Brain microvascular endothelial cell (primary cell): Measurements from ENCODE around the gene RHBDL3.

Experiments used
- DNase-seq: peaks from one replicate; pipeline ENCODE4 v3.0.0-alpha.2; 2020
- H3K27ac ChIP-seq: fragments of 250-450 bp; sonication (Bioruptor Pico); 2 replicates; pipeline ENCODE4 v1.5.1; 2020; ENCODE audit warnings: mild to moderate bottlenecking, moderate library complexity
- H3K27me3 ChIP-seq: fragments of 250-450 bp; sonication (Bioruptor Pico); replicated peaks from 2 replicates; pipeline ENCODE4 v1.5.1; 2020; ENCODE audit warnings: mild to moderate bottlenecking
- H3K36me3 ChIP-seq: fragments of 250-450 bp; sonication (Bioruptor Pico); replicated peaks from 2 replicates; pipeline ENCODE4 v1.5.1; 2020; ENCODE audit warnings: mild to moderate bottlenecking
- H3K4me3 ChIP-seq: 2 replicates; pipeline ENCODE4 v1.5.1; 2011; ENCODE audit warnings: low read depth, mild to moderate bottlenecking, control low read depth, low read length, moderate library complexity
- CTCF ChIP-seq: IDR thresholded peaks from 2 replicates; pipeline ENCODE4 v1.5.1; 2011; ENCODE audit warnings: low read depth, mild to moderate bottlenecking, moderate library complexity, low read length, control low read depth, inconsistent platforms; ENCODE audit errors: missing control alignments
- in situ Hi-C: cut with HindIII; loops from 2 replicates; pipeline ENCODE4 v1.10.0; 2017; ENCODE audit warnings: low sequenced_read_pairs, low pct_ligation_motif_present

The RHBDL3 gene

GRCh38 chr17:32275060-32276042, 9.7 kb downstream of the RHBDL3 start:
- Histone ChIP-seq H3K27ac (no peak overlapping the region), H3K36me3 (no peaks in the 10 kb centered on the region), H3K4me3 (no peak overlapping the region), H3K27me3 (no peaks in the 10 kb centered on the region)
- in situ Hi-C loops, result no loop called here
- TF ChIP-seq CTCF, result no peak
- peak; percentile 86 for DNase-seq

GRCh38 chr17:32276171-32276601, 10.6 kb downstream of the RHBDL3 start:
- Histone ChIP-seq H3K4me3 (no peak overlapping the region), H3K27me3 (no peaks in the 10 kb centered on the region), H3K27ac (no peak overlapping the region), H3K36me3 (no peaks in the 10 kb centered on the region)
- in situ Hi-C loops, result no loop called here
- TF ChIP-seq CTCF, result no peak
- DNase-seq, result no peak

- no peak for TF ChIP-seq CTCF
- peak; percentile 35 for DNase-seq
- H3K4me3 ChIP-seq, result no peak overlapping the region
- no peaks in the 10 kb centered on the region for H3K36me3 ChIP-seq
- in situ Hi-C loops, result no loop called here
- H3K27me3 ChIP-seq, result no peaks in the 10 kb centered on the region
- H3K27ac ChIP-seq, result no peak overlapping the region
Measured at GRCh38 chr17:32277284-32277683, 11.7 kb downstream of the RHBDL3 start.

GRCh38 chr17:32278815-32279214, 13.2 kb downstream of the RHBDL3 start:
- in situ Hi-C loops, result no loop called here
- no peaks in the 10 kb centered on the region for H3K27me3 ChIP-seq
- no peak for TF ChIP-seq CTCF
- no peak for DNase-seq
- H3K27ac ChIP-seq, result no peak overlapping the region
- H3K4me3 ChIP-seq, result no peak overlapping the region
- no peaks in the 10 kb centered on the region for H3K36me3 ChIP-seq

GRCh38 chr17:32279891-32280716, 14.5 kb downstream of the RHBDL3 start:
- Histone ChIP-seq H3K27ac (no peak overlapping the region), H3K27me3 (no peaks in the 10 kb centered on the region), H3K36me3 (no peaks in the 10 kb centered on the region), H3K4me3 (no peak overlapping the region)
- no peak for TF ChIP-seq CTCF
- in situ Hi-C loops, result no loop called here
- no peak for DNase-seq
